HG03520 (cell line): ENCODE results near the gene SLC12A7.

ENCODE experiments used
- ATAC-seq: cut with Tn5 transposase; IDR thresholded peaks from one replicate; pipeline ENCODE4 v1.9.1; 2021; ENCODE audit warnings: mild to moderate bottlenecking, moderate library complexity; ENCODE audit not compliant: unreplicated experiment

The SLC12A7 gene

GRCh38 chr5:1054018-1054798, 57.7 kb downstream of the SLC12A7 start:
- ATAC-seq, result no peak

- no peak for ATAC-seq
These were observed 58.4 kb downstream of the SLC12A7 start for GRCh38 chr5:1053391-1054017.

GRCh38 chr5:1052641-1053390, 59.0 kb downstream of the SLC12A7 start:
- ATAC-seq, result no peak

- no peak for ATAC-seq
These were observed 59.8 kb downstream of the SLC12A7 start for GRCh38 chr5:1052076-1052475.

GRCh38 chr5:1051366-1051720, 60.5 kb downstream of the SLC12A7 start:
- ATAC-seq, result no peak

- ATAC-seq, result no peak
These were observed 61.2 kb downstream of the SLC12A7 start for GRCh38 chr5:1050423-1051365.

GRCh38 chr5:1048861-1049838, 62.7 kb downstream of the SLC12A7 start:
- ATAC-seq, result no peak

- no peak for ATAC-seq
These were observed 63.6 kb downstream of the SLC12A7 start for GRCh38 chr5:1048162-1048721.

- no peak for ATAC-seq
These were observed 64.4 kb downstream of the SLC12A7 start for GRCh38 chr5:1047332-1047965.

GRCh38 chr5:1045960-1046560, 65.8 kb downstream of the SLC12A7 start:
- ATAC-seq, result no peak

GRCh38 chr5:1044117-1044516, 67.7 kb downstream of the SLC12A7 start:
- ATAC-seq, result no peak

- ATAC-seq, result no peak
These were observed 68.5 kb downstream of the SLC12A7 start for GRCh38 chr5:1043327-1043726.

GRCh38 chr5:1042626-1043025, 69.2 kb downstream of the SLC12A7 start:
- no peak for ATAC-seq

GRCh38 chr5:1041225-1042143, 70.4 kb downstream of the SLC12A7 start:
- ATAC-seq, result no peak

GRCh38 chr5:1040571-1040970, 71.3 kb downstream of the SLC12A7 start:
- no peak for ATAC-seq

- ATAC-seq, result no peak
These were observed 72.1 kb downstream of the SLC12A7 start for GRCh38 chr5:1039706-1040260.

- ATAC-seq, result no peak
These were observed 72.7 kb downstream of the SLC12A7 start for GRCh38 chr5:1039210-1039548.
